ENCODE data around the gene GID8.

Gene GID8

DNA sequence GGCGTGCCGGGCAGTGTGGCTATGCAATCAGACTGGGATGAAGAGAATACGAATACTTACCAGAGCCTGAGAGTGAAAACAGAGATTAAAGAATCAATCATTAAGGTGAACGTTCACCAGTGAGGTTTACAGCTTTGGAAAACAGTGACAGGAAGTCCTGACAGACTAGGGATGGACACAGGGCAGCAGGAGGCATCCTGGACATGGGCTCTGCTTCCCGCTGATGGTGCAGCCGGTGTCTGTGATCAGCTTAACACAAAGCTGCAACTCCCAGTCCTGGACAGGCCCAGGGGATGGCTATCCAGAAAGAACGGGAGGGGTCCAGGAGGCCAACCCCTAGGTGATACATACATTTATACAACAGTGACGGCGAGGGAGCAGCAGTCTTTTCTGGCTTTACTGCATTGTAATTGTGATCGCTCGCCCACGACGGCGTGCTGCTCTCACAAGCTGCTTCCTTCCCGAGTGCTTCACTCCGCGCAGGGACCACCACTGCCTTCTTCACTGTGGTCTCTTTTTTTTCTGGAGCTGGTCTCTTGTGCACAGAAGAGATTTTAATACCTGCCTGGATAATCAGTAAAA, 32.3 kb upstream of the GID8 start:
- H3K4me1 ChIP-seq (ENCODE audit: control insufficient read depth, insufficient read depth, low read length, unreplicated experiment): peaks cover 17% of the 10 kb centered on the region
- H3K36me3 ChIP-seq (ENCODE audit: insufficient read depth, low read length): peaks cover 44% of the 10 kb centered on the region
- no peak overlapping the region for H3K4me3 ChIP-seq (ENCODE audit: low read depth, low read length)
- H3K27ac ChIP-seq (ENCODE audit: low read depth, low read length): no peak overlapping the region
- no peaks in the 10 kb centered on the region for H3K27me3 ChIP-seq (ENCODE audit: insufficient read depth, low read length)
- H2AFZ ChIP-seq (ENCODE audit: low read length, unreplicated experiment): no peak overlapping the region
- H3K79me2 ChIP-seq (ENCODE audit: control insufficient read depth, insufficient read depth, low read length, unreplicated experiment): peaks cover 32% of the 10 kb centered on the region

DNA sequence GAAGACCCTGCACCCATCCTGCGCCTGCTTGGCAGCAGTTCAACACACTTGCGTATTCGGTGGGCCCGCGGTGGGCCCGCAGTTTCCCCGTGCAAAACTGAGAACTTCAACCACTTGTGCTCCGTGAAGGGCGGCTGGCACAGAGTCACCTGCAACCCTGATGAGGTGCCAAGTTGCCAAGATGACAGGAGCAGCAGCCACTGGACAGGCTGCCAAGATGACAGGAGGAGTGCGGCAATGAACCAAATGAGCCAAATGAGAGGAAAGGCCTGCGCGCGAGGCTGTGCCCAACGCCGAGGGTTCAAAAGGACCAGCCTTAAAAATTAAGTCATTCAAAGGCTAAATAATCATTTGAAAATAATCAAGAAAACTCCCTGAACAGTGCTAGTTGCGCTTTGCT, 31.7 kb upstream of the GID8 start:
- H3K4me3 ChIP-seq (ENCODE audit: low read depth, low read length): no peak overlapping the region
- peaks cover 49% of the 10 kb centered on the region for H3K36me3 ChIP-seq (ENCODE audit: insufficient read depth, low read length)
- no peak overlapping the region for H2AFZ ChIP-seq (ENCODE audit: low read length, unreplicated experiment)
- peaks cover 36% of the 10 kb centered on the region for H3K79me2 ChIP-seq (ENCODE audit: control insufficient read depth, insufficient read depth, low read length, unreplicated experiment)
- H3K27ac ChIP-seq (ENCODE audit: low read depth, low read length): no peak overlapping the region
- H3K4me1 ChIP-seq (ENCODE audit: control insufficient read depth, insufficient read depth, low read length, unreplicated experiment): peaks cover 17% of the 10 kb centered on the region
- no peaks in the 10 kb centered on the region for H3K27me3 ChIP-seq (ENCODE audit: insufficient read depth, low read length)

DNA sequence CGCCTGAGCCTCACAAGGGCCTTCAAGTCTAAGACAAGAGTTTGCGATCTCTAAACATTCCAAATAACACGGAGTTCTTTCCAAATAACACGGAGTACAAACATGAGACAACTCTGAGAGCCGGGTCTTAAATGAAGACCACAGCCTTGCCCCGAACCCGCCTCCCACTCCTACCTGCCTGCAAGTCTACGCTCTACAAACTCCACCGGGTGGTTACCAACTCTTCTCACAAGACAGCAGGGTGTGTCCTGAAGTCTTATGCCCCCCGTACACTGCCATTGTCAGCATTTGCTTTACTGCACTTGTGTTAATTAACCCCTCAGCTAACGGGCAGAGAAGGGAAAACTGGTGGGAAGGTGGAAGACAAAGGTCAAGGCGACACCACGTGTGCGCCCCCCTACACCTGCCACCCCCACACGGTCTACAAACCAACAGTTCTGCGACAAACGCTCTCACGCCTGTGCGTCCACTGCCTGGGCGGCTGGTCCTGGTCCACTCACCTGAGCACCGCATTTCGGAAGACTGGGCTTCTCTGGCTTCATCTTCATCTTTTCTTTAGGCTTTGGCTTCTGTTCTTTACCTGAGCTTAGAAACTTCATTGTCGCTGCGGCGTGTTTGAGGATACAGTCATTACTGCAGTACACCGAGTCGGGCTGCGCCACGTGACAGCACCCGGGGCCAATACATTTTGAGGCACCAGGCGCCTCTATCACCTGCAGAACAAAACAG, 31.1 kb upstream of the GID8 start:
- Histone ChIP-seq H3K79me2 (ENCODE audit: control insufficient read depth, insufficient read depth, low read length, unreplicated experiment) (peaks cover 42% of the 10 kb centered on the region), H3K36me3 (ENCODE audit: insufficient read depth, low read length) (peaks cover 52% of the 10 kb centered on the region), H2AFZ (ENCODE audit: low read length, unreplicated experiment) (no peak overlapping the region)

DNA sequence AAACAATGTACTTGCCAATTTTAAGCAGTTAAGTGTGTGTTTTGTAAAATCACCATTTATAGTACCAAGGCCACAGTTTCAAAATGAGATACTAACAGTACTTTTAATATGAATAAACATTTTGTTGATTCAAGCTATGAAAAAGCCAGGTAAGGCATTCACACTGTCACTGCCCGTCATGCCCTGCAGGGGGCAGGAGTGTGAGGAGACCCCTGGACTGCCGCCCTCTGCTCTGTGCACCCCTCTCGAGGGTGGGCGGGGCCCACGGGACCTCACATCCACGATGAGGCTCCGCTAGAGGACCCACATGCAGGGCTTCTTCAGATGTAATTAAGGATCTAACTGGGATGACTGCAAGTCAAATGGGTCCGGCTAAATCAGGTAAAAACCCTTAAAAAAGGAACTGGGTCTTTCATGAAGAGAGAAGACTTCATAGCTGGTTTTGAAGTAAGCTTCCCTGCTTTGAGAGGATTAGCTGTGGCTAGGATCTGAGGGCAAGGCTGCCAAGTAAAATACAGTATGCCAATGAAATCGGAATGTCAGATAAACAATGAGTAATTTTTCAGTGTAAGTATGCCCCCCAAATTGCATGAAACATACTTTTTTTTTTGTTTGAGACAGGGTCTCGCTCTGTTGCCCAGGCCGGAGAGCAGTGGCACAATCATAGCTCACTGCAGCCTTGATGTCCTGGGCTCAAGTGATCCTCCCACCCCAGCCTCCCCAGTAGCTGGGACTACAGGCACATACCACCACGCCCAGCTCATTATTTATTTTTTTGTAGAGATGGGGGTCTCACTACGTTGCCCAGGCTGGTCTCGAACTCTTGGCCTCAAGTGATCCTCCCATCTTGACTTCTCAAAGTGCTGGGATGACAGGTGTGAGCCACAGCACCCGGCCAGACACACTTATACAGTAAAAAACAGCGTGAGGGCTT, 30.3 kb upstream of the GID8 start:
- peaks cover 51% of the 10 kb centered on the region for H3K36me3 ChIP-seq (ENCODE audit: insufficient read depth, low read length)
- H3K27me3 ChIP-seq (ENCODE audit: insufficient read depth, low read length): no peaks in the 10 kb centered on the region
- no peak overlapping the region for H3K4me3 ChIP-seq (ENCODE audit: low read depth, low read length)
- H3K4me1 ChIP-seq (ENCODE audit: control insufficient read depth, insufficient read depth, low read length, unreplicated experiment): peaks cover 17% of the 10 kb centered on the region
- no peak overlapping the region for H3K27ac ChIP-seq (ENCODE audit: low read depth, low read length)
- H2AFZ ChIP-seq (ENCODE audit: low read length, unreplicated experiment): no peak overlapping the region
- peaks cover 47% of the 10 kb centered on the region for H3K79me2 ChIP-seq (ENCODE audit: control insufficient read depth, insufficient read depth, low read length, unreplicated experiment)

More for the DNA sequence above, 31.1 kb upstream of the GID8 start:
- H3K4me1 ChIP-seq (ENCODE audit: control insufficient read depth, insufficient read depth, low read length, unreplicated experiment): peaks cover 17% of the 10 kb centered on the region
- no peak overlapping the region for H3K27ac ChIP-seq (ENCODE audit: low read depth, low read length)
- H3K27me3 ChIP-seq (ENCODE audit: insufficient read depth, low read length): no peaks in the 10 kb centered on the region
- H3K4me3 ChIP-seq (ENCODE audit: low read depth, low read length): no peak overlapping the region

DNA sequence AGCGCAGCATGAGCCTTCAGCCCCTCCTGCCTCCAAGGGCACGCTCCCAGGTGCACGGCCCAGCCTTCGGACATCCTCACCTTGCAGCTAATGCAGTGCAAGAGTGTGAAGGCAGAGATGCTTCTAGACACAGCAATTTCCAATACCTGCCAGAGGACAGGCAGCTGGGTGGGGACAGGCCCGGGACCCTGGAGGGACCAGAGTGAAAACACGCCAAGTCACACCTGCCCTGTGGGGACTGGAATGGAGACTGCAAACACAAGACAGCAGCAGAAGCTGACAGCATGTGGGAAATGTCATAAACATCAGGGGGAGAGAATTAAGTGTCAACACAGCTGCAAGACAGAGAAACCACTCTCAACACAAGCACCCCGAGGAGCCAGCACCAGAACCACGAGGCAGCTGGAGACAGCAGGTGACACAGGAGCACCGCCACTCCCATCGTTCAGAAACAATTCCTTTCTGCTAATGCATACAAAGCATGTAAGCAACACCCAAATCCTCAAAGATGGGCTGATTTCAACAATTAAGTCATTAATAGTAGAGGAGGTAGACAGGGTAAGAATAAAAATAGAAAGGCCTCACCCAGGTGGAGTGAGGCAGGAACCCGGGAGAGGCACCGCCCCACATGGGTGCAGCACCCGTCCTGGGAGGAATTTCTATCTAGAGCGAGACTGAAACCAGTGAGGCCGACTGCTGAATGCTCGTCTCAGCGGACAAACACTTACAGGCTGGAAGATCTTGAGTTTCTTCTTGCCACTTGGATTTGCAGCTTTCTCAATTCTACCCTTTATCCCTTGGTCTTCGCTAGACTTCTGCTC, 28.8 kb upstream of the GID8 start:
- H2AFZ ChIP-seq (ENCODE audit: low read length, unreplicated experiment): no peak overlapping the region
- H3K79me2 ChIP-seq (ENCODE audit: control insufficient read depth, insufficient read depth, low read length, unreplicated experiment): peaks cover 61% of the 10 kb centered on the region
- H3K36me3 ChIP-seq (ENCODE audit: insufficient read depth, low read length): peaks cover 53% of the 10 kb centered on the region
- no peak overlapping the region for H3K4me3 ChIP-seq (ENCODE audit: low read depth, low read length)
- H3K4me1 ChIP-seq (ENCODE audit: control insufficient read depth, insufficient read depth, low read length, unreplicated experiment): peaks cover 8% of the 10 kb centered on the region
- H3K27me3 ChIP-seq (ENCODE audit: insufficient read depth, low read length): no peaks in the 10 kb centered on the region
- H3K27ac ChIP-seq (ENCODE audit: low read depth, low read length): no peak overlapping the region

DNA sequence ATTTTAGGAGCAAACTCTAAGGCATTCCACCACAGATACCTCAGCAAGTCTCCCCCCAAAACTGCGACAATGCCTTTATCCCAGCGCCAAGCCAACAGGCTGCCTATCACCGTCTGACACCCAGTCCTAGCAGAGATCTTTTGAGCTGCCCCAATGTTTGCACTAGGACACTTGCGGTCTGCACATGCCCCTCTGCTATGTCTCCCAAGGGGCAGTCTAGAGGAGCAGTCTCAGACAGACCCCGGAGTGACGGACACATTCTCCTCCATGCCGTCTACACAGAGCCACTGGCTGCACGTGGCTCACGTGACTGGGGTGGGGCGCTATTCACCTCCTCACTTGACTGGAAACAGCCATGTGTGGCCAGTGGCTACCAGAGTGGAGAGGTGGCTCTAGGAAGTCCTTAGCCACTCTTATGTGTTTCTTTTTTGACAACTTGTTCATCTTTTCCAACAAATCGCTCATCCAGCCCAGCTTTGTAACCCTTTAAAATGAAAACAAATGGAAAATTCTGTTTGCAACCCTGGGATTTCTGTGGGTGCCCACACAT, 27.7 kb upstream of the GID8 start:
- no peak overlapping the region for H3K4me3 ChIP-seq (ENCODE audit: low read depth, low read length)
- peaks cover 72% of the 10 kb centered on the region for H3K79me2 ChIP-seq (ENCODE audit: control insufficient read depth, insufficient read depth, low read length, unreplicated experiment)
- no peaks in the 10 kb centered on the region for H3K27me3 ChIP-seq (ENCODE audit: insufficient read depth, low read length)
- H3K27ac ChIP-seq (ENCODE audit: low read depth, low read length): no peak overlapping the region
- peaks cover 12% of the 10 kb centered on the region for H3K4me1 ChIP-seq (ENCODE audit: control insufficient read depth, insufficient read depth, low read length, unreplicated experiment)
- peaks cover 46% of the 10 kb centered on the region for H3K36me3 ChIP-seq (ENCODE audit: insufficient read depth, low read length)
- H2AFZ ChIP-seq (ENCODE audit: low read length, unreplicated experiment): no peak overlapping the region

DNA sequence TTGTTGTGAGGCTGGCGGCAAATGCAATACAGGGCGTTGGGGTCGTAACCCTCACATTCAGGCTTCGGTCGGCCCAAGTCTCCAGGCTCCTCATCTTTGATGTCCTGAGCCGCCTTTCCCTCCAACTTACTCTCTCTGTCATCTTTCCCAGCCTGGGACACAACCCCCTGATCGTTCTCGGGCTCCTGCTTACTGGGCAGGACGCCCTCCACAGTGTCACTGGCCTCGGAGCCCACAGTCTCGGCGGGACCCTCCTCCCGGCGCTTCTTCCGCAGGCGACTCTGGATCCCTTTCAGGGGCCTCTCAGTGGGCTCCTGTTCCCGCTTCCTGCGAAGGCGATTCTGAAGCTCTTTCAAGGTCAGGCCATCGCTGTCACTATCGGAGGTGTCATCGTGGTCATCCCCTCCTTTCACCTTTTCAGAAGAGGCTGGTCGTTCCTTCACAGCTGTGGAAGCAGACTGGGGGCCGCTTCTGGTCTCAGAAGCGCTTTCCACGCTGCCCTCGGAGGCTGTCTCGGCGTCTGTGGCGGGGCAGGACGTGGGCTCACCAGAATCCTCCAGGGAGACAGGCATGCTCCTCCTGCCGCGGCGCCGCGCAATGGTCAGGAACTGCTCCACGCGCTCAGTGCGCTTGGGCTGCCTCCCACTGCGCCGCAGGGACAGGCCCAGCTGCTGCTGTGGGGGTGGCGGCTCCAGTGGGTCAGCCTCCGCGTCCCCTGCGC, 27.0 kb upstream of the GID8 start:
- Histone ChIP-seq H3K4me3 (ENCODE audit: low read depth, low read length) (no peak overlapping the region), H3K27me3 (ENCODE audit: insufficient read depth, low read length) (no peaks in the 10 kb centered on the region), H2AFZ (ENCODE audit: low read length, unreplicated experiment) (no peak overlapping the region), H3K4me1 (ENCODE audit: control insufficient read depth, insufficient read depth, low read length, unreplicated experiment) (peaks cover 14% of the 10 kb centered on the region), H3K79me2 (ENCODE audit: control insufficient read depth, insufficient read depth, low read length, unreplicated experiment) (peaks cover 78% of the 10 kb centered on the region), H3K36me3 (ENCODE audit: insufficient read depth, low read length) (peaks cover 41% of the 10 kb centered on the region), H3K27ac (ENCODE audit: low read depth, low read length) (no peak overlapping the region)

DNA sequence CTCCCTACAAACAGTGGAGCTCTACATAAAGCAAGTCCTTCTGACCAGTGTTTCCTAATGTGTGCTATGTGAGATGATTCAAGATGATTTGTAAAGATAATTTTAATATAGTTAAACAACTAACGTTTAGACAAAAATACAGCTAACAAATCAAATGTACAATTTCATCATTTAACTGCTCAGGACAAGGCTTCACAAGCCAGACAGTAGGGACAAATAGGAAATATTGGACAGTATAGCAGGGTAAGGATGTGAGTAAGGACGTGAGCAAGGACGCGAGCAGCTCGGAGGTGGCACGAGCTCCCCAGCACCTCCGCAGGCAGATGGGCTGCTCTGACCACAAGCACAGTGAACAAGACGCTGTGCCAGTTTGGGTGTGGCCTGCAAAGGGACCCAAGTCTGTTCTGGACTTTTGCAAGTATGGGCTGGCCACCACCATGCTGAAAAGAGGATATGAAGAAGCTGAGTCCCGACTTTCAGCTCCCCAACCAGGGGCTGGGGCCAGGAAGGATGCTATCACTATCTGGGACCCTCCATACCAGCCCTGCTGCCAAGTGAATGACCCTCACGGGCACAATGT, 26.2 kb upstream of the GID8 start:
- Histone ChIP-seq H3K79me2 (ENCODE audit: control insufficient read depth, insufficient read depth, low read length, unreplicated experiment) (peaks cover 80% of the 10 kb centered on the region), H3K27me3 (ENCODE audit: insufficient read depth, low read length) (no peaks in the 10 kb centered on the region), H3K27ac (ENCODE audit: low read depth, low read length) (no peak overlapping the region), H2AFZ (ENCODE audit: low read length, unreplicated experiment) (no peak overlapping the region), H3K4me3 (ENCODE audit: low read depth, low read length) (no peak overlapping the region), H3K4me1 (ENCODE audit: control insufficient read depth, insufficient read depth, low read length, unreplicated experiment) (peaks cover 14% of the 10 kb centered on the region), H3K36me3 (ENCODE audit: insufficient read depth, low read length) (peaks cover 34% of the 10 kb centered on the region)

DNA sequence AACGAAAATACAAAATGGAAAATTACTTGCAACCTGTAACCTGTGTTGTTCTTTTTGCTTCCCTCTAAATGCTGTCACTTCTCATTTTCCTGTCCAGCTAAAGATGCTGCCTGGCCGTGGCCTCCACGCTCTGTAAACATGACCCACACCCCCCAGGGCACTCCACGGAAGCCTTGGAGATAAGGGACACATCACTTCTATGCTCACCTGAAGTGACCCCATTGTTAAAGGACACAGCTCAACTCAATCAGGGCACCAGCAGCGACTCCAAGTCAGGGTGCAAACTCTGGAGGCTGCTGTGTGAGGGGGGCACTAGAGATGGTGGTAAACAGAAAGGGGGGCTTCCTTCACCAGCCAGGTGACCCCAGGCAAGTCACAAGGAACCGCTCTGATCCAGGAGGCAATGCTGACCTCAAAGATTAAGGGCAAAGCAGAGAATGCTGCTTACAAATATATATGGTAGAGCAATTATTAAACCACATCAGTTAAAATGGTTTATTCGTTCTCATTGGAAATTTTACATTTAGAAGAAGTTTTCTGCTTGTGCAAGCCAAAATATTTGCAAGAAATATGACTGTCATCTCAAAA, 24.8 kb upstream of the GID8 start:
- Histone ChIP-seq H3K79me2 (ENCODE audit: control insufficient read depth, insufficient read depth, low read length, unreplicated experiment) (peaks cover 85% of the 10 kb centered on the region), H3K4me3 (ENCODE audit: low read depth, low read length) (no peak overlapping the region), H2AFZ (ENCODE audit: low read length, unreplicated experiment) (no peak overlapping the region), H3K27me3 (ENCODE audit: insufficient read depth, low read length) (no peaks in the 10 kb centered on the region), H3K27ac (ENCODE audit: low read depth, low read length) (no peak overlapping the region), H3K36me3 (ENCODE audit: insufficient read depth, low read length) (peaks cover 25% of the 10 kb centered on the region), H3K4me1 (ENCODE audit: control insufficient read depth, insufficient read depth, low read length, unreplicated experiment) (peaks cover 14% of the 10 kb centered on the region)

Data from ACC112 (cell line).